ENCODE measurements around the gene PABPN1L.

PABPN1L gene

GRCh38 chr16:88884569-88885271 lies 18.3 kb upstream of the PABPN1L start:
- DNase-seq (ENCODE audit: low read depth), result no peak

GRCh38 chr16:88883946-88884345 lies 17.5 kb upstream of the PABPN1L start:
- no peak for DNase-seq (ENCODE audit: low read depth)

- no peak for DNase-seq (ENCODE audit: low read depth)
Observed at GRCh38 chr16:88883117-88883895, 16.8 kb upstream of the PABPN1L start.

- DNase-seq (ENCODE audit: low read depth), result no peak
Observed at GRCh38 chr16:88882358-88883030, 16.0 kb upstream of the PABPN1L start.

GRCh38 chr16:88881675-88882357 lies 15.4 kb upstream of the PABPN1L start:
- DNase-seq (ENCODE audit: low read depth), result no peak

- no peak for DNase-seq (ENCODE audit: low read depth)
Observed at GRCh38 chr16:88881007-88881615, 14.7 kb upstream of the PABPN1L start.

GRCh38 chr16:88880226-88881006 lies 14.0 kb upstream of the PABPN1L start:
- no peak for DNase-seq (ENCODE audit: low read depth)

- no peak for DNase-seq (ENCODE audit: low read depth)
Observed at GRCh38 chr16:88879788-88880055, 13.3 kb upstream of the PABPN1L start.

GRCh38 chr16:88878967-88879787 lies 12.7 kb upstream of the PABPN1L start:
- DNase-seq (ENCODE audit: low read depth), result no peak

GRCh38 chr16:88878356-88878755 lies 11.9 kb upstream of the PABPN1L start:
- DNase-seq (ENCODE audit: low read depth), result no peak

GRCh38 chr16:88877564-88878289 lies 11.3 kb upstream of the PABPN1L start:
- no peak for DNase-seq (ENCODE audit: low read depth)

- DNase-seq (ENCODE audit: low read depth), result no peak
Observed at GRCh38 chr16:88876942-88877526, 10.6 kb upstream of the PABPN1L start.

- no peak for DNase-seq (ENCODE audit: low read depth)
Observed at GRCh38 chr16:88875703-88876234, 9.3 kb upstream of the PABPN1L start.

- DNase-seq (ENCODE audit: low read depth), result no peak
Observed at GRCh38 chr16:88874938-88875599, 8.6 kb upstream of the PABPN1L start.

- DNase-seq (ENCODE audit: low read depth), result no peak
Observed at GRCh38 chr16:88872650-88873331, 6.3 kb upstream of the PABPN1L start.

- DNase-seq (ENCODE audit: low read depth), result no peak
Observed at GRCh38 chr16:88871730-88872416, 5.4 kb upstream of the PABPN1L start.

- no peak for DNase-seq (ENCODE audit: low read depth)
Observed at GRCh38 chr16:88871349-88871702, 4.9 kb upstream of the PABPN1L start.
